ENCODE data around the gene LKAAEAR1.
A peak's percentile ranks its signal among the peaks of the same experiment; 100 is the strongest.

The LKAAEAR1 gene

DNA sequence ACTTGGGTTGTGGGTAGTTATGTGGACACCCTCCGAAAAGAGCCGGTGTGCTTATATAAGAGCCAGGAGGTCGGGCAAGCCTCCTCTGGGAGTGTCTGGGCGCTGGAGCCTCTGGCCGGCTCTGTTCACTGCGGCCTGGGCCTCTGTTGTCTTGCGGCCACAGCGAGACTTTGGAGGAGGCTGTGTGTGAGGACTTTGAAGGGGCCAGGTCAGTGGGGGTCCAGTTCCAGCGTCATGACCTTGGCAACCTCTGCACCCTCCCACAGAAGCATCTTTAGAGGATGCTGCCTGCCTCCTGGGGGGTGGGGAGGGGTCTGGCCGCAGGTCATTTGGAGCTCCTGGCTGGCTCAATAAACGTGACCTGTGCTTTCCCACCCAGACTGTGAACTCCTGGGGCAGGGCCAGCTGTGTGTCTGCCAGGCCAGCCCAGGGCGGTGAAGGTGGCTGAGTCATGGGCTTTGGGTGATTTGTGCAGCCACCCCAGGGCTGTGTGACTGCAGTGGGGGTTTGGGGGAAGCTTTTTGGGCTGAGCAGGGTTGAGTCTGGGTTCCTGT, 20.0 kb downstream of the LKAAEAR1 start:
- DNase-seq: no peak

GRCh38 chr20:64063389-64064144, 20.6 kb downstream of the LKAAEAR1 start:
- peak in 1 of 2 donors; percentile 40 for DNase-seq

DNA sequence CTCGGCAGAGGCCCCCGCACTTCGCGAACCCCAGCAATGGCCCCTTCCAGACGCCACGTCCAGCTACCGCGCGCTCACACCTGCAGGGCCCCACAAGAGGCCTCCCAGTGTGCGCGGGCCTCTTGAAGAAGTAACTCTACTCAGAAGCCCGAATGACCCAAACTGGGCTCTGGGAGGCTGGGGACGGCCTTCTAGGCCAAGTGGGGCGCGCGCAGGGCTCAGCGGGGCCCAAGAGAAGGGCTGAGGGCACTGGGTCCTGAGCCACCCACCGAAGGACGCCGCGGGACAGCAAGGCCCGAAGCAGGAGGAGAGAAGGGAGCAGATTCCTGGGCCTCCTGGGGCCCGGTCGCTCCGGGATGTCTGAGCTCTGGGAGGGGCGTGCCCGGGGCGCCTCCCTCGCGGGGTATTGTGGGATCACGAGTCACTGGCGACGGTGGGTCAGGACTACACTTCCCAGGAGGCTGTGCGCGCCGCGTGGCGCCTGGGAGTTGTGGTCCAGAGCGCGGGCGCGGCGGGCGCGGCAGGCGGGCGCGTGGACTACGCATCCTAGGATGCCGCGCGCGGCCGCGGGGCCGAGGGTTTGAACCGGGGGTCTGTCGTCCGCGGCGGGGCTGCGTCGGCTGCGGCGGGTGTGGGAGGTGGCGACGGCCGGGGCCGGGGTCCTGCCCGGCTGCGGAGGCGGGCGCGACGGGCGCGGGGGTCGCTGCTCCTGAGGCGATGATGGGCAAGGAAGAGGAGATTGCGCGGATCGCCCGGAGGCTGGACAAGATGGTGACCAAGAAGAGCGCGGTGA, 21.4 kb downstream of the LKAAEAR1 start, which contains the start of gene TCEA2:
Gene TCEA2, plus strand, starts transcription at position 603 of the 793 bp plus-strand sequence. Its CDS starts 115 bp downstream, at position 718.
- peak; percentile 95 for DNase-seq

DNA sequence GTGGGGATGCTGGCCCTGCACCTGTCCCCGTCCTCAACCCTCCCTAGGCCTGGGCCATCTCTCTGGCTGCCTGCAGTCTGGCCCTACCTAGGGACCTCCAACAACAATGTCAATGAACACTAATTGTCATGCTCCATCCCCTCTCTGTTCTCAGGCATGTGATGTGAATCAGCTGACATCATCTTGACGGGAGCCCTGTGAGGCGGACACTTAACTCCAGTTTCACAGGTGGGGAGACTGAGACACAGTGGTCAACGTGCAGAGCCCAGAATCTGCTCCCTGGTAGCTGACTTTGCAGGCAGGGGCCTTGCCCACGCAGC, 22.0 kb downstream of the LKAAEAR1 start:
- DNase-seq: no peak

- no peak for DNase-seq
These were observed 25.7 kb downstream of the LKAAEAR1 start for GRCh38 chr20:64058536-64058935.

GRCh38 chr20:64057628-64058498, 26.3 kb downstream of the LKAAEAR1 start:
- DNase-seq: peak; percentile 80 to 85

DNA sequence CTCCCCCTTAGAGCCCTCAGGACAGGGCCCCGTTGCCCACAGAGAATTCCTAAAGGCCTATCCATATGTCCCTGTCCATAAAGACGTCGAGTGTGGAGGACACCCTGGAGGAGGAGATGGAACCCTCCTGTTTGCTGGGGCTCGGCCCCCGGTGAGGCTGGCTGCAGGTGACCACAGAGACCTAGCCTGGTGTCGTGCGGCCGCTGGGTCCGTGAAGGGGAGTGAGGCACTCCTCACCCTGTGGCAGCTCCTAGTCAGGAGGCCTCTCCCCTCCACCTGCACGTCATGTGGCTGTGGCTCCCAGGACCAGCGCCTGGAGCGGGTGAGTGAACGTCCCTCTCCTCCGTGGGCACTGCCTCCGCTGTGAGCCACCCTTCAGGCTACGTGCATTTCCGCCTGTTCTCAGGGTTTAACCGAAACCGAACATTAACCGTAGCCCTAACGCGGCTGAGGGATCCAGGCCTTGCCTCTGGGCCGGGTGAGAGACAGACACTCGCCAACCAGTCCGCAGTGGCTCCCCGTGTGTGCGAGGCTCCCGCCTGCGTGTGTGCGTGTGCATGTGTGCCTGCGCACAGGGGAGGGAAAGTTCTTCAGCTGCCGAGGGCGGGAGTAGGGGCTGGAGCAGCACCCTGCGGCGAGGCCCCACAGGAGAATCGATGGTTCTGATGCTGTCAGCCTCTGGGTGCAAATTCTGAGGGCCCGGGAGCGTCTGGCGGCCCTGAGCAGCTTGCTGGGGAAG, 27.1 kb downstream of the LKAAEAR1 start:
- DNase-seq: no peak

- DNase-seq: no peak
These were observed 27.6 kb downstream of the LKAAEAR1 start for GRCh38 chr20:64056639-64056888.

- no peak for DNase-seq
These were observed 28.1 kb downstream of the LKAAEAR1 start for GRCh38 chr20:64055893-64056638.

- DNase-seq: no peak
These were observed 28.8 kb downstream of the LKAAEAR1 start for GRCh38 chr20:64055396-64055892.

DNA sequence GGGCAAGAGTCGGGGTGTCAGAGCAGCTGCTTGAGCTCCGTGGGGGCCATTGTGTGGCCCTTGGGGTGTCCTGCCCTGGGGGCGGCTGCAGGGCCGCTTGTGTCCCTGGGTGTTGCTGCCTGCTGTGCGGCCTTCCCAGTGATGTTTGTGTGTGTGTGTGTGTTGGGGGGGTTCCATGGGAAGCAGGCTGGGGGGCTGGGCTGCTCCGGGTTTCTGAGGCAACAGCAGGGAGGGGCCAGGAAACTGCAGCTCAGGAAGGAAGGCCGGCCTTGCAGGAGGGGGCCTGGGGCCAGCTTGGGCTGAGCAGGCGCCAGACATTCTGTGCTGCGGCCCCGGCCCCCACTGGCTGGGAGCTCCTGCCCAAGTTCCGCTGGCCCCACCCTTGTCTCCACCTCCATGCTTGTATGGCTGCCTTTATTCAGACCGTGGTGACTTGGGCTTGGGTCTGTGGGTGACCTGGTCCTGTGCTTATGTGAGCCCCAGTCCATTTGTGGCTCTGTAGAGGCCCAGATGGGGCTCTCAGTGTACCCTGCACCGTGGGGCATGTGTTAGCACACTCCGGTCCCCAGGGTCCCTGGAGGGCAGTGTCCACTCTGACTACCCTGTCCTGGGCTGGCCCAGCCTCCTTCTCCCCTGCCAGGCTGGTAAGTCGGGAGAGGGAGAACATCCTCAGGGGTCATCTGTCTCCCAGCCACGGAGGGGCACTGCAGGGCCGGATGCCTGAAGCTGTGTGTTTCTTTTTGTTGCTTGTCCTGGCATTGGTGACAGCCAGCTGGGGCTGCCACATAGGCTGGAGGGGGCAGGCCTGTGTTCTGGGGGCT, 30.1 kb downstream of the LKAAEAR1 start:
- no peak for DNase-seq

- DNase-seq: no peak
These were observed 31.0 kb downstream of the LKAAEAR1 start for GRCh38 chr20:64052987-64053840.

- no peak for DNase-seq
These were observed 31.9 kb downstream of the LKAAEAR1 start for GRCh38 chr20:64052326-64052722.

DNA sequence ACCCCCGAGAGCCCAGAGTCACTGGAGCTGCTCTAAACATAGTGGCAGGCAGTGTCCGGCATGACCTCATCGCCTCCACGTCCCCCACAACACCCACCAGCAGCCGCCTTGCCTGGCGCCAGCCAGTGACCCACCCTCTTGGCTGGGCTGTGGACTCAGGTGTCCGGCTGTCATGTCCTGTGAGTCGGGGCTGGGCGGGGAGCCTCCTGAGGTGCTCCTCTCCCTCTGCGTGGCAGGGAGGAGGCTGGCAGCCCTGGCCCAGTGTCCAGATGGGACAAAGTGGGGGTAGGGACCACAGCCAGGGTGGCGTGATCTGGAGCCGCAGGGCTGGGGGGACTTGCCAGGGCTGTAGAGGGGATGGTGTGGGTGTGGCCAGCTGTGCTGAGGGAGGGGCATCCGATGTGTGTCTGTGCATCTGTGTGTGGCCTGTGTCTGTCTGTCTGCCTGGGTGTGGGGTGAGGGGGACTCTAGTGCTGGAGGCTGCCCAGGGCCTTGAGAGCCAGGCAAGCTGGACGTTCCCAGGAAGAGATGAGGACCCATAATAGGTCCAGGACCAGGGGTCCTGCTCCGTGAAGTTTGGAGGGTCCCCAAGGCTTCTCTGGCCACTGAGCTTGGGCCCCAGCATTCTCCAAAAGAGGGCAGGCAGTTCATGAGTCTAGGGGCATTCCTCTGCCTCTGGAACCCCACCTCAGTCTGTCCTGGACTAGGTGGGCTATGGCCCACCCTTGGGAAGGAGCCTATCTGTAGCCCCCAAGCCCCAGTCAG, 32.5 kb downstream of the LKAAEAR1 start:
- DNase-seq: no peak

GRCh38 chr20:64051033-64051452, 33.2 kb downstream of the LKAAEAR1 start:
- no peak for DNase-seq

DNA sequence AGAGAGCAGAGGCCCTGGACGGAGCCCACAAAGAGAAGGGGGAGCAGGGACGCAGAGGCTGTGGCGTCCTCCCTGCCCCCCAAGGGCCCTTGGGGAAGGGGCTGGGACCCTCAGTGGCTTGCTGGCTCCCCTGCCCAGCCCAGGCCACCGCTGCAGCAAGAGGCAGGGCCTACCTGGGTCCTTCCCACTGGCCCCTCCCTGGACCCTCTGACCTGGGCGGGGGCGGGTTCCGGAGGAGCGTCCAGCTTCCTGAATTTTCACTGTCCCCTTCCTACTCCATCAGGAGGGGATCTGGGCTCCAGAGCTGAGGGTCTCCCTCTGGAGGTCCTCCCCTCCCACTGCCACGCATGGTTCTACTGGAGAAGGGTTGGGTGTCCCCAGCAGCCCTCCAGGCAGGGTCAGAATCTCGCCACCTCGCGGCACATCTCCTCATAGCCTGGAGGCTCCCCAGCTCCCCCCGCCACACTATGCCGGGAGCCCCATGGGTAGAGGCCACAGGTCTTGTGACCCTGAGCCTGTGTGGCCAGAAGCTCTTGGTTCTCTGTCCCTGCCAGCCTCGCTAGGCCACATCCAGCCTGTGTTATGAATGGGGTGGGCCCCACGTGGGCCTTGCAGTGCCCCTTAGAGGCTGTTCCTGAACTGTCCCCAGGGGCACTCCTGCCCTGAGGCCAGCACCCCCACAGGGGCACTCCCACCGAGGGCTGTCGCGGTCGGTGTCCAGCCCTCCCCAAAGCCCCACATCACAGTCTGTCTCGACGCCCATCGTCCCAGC, 33.8 kb downstream of the LKAAEAR1 start:
- no peak for DNase-seq

DNA sequence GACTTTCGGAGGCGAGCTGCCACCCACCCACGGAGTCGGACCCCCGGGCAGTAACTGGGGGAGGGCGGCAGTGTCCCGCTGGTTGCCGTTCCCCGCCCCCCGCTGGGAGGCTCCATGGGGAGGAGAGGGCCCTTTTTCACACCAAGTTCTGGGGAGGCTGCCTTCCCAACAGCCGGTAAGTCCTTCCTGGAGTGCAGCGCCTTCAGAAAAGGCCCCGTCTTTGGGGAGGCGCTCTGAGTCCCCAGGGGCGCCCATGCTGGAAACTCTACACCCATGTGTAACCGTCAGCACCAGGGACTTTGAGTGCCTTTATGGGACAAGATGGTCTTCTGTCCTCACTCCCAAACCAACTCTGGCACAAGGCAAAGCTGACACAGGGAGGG, 34.3 kb downstream of the LKAAEAR1 start:
- DNase-seq: no peak

Data from activated CD4-positive, alpha-beta T cell treated with anti-CD3 and anti-CD28 coated beads for 4 hours (primary cell).